ENCODE data around the gene CD33.
A peak's percentile ranks its signal among the peaks of the same experiment; 100 is the strongest.

Gene CD33
- 0 to 0.46 (median 0.12) reads per million in 4 donors for total RNA-seq

DNA sequence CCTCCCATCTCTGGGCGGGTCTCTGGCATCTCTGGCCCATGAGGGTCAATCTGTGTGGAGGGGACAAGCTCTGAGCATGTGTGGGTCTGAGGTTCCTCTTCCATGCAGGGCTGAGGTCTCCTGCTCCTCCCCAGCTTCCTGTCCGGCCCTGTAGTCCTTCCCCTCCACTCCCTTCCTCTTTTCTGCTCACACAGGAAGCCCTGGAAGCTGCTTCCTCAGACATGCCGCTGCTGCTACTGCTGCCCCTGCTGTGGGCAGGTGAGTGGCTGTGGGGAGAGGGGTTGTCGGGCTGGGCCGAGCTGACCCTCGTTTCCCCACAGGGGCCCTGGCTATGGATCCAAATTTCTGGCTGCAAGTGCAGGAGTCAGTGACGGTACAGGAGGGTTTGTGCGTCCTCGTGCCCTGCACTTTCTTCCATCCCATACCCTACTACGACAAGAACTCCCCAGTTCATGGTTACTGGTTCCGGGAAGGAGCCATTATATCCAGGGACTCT is at the start of gene CD33:
Gene CD33, plus strand, starts transcription at position 183 of the 496 bp plus-strand sequence. Its CDS starts 39 bp downstream, at position 222.
- peak in 1 of 5 donors; percentile 24 for DNase-seq

DNA sequence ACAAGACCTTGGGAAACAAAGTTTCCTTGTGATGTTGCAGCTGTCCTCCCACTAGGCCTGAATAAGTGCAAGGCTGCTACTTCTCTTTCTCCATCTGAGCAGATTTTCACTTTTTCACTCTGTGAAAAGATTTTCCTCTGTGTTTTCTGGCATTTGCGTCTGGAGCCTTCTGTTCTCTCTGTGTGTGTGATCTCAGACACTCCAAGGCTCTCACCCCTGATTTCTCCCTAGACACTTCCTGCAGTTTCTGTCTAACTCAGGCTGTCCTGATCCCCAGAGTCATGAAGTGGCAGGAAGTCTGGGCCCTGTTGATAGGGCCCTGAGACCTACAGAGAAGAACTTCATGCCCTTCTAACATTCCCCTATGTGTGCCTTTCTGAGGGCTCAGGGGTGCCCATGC is 45.6 kb upstream of the CD33 start:
- DNase-seq: no peak

DNA sequence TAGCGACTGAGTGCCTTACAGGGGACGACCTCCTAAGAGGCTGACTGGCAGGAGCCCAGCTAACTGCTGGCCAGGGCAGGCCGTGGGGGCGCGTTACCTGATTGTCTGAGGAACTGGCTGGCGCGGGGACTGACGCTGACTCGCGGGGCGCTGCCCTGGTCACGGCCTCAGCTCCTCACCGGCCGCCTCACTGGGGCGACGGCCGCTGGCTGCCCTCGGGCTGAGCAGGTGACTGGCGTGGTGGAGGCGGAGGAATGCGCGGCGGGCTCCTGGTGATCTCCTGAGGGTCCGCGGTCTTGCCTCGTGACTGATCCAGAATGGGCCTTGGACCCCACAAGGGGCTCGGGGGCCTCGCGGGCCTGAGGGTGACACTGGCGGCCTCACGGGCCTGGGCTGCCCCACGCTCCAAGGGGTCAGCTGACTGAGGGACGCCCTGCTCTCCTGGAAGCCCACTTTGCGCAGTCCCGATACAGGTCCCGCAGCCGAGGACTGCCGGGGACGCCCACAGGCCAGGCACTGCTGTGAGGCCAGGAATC is 43.4 kb upstream of the CD33 start:
- no peak for DNase-seq

- DNase-seq: peak in 1 of 5 donors; percentile 54
Measured at GRCh38 chr19:51181913-51182419, 42.9 kb upstream of the CD33 start.

- DNase-seq: no peak
Measured at GRCh38 chr19:51183629-51184028, 41.3 kb upstream of the CD33 start.

GRCh38 chr19:51185069-51185867 is 39.6 kb upstream of the CD33 start:
- no peak for DNase-seq

DNA sequence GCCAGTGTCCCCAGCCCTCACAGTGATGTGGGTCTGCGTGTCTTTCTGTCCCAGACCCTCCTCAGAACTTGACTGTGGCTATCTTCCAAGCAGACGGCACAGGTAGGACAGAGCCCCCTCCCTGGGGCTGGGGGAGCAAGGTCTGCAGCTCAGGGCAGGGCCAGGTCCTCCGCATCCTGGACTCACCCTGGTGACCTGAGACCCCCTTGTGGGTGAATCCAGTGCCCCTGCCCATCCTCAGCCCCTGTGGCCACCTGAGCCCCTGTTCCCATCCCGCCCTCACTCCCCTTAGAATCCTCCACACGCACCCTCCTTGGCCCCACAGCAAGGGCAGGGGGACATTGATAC is 39.0 kb upstream of the CD33 start:
- DNase-seq: no peak

DNA sequence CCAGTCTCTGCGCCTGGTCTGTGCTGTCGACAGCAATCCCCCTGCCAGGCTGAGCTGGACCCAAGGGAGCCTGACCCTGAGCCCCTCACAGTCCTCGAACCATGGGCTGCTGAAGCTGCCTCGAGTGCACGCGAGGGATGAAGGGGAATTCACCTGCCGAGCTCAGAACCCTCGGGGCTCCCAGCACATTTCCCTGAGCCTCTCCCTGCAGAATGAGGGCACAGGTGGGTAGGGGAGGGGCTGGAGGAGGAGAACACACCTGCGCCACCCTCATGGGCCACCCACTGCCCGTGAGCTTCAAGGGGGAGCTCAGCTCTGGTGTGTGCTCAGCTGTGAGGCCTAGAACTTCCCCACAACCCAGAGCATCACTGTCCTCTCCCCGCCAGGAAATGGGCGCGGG is 38.6 kb upstream of the CD33 start:
- DNase-seq: no peak

GRCh38 chr19:51187395-51188226 is 37.3 kb upstream of the CD33 start:
- DNase-seq: no peak

DNA sequence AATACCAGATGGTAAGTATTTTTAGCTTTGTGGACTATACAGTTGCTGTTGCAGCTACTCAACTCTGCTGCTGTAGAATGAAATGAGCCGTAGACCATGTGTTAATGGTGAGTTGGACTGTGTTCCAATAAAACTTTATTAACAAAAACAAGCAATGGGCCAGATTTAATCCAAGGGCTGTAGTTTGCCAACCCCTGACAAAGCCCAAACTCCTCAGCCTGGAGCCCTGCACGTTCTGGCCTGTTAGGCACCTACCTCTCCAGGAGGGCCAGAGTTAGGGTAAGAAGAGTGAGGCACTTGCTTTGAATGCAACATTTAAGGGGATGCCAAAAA is 36.7 kb upstream of the CD33 start:
- no peak for DNase-seq

- no peak for DNase-seq
Measured at GRCh38 chr19:51192689-51193088, 32.2 kb upstream of the CD33 start.

DNA sequence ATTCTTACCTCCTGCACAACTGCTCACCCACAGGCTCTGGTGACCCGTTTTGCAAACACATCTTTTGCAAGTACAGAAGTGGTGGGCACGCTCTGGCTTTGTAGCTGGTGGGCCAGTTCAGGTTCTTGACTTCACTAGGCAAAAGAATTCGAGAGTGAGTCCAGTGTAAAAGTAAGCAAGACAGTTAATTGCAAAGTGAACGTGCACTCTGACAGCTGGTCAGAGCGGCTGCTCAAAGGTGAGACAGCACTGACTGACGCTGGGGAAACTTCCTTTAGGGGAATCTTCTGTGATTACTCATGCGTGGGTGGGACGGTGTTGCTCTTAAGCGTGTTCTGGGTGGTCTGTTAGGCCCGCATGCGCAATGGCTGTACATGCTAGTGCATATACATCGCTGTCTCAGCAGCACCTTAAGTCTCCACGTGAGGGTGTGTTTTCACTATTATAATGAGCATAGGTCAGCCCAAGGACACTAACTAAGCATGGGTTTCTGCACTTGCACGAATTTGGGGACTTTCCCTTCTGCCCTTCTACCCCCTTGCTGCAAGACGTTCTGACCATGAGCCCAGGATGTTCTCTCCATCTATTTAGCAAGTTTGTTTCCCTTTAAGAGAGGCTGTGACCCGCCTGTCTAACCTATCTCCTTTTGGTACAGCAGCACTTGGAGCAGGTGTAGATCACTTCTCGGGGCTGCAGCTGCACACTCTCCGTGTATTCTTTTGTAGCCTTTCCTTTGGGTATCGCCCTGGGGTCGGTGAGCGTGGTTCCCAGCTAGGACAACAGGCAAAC is 30.2 kb upstream of the CD33 start:
- no peak for DNase-seq

DNA sequence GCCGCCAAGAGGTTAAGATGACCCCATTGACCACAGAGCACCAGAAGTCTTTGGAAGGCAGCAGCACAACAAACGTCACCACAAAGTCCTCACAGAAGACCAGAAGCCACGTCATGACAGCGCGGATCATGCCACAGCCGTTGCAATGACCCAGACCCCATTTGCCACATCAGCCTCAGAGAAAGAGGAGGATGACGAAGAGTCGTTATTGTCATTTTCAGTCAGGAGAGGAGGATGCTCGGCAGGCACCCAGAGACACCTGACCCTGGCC is 29.6 kb upstream of the CD33 start:
- no peak for DNase-seq

- DNase-seq: no peak
Measured at GRCh38 chr19:51195616-51196015, 29.3 kb upstream of the CD33 start.

DNA sequence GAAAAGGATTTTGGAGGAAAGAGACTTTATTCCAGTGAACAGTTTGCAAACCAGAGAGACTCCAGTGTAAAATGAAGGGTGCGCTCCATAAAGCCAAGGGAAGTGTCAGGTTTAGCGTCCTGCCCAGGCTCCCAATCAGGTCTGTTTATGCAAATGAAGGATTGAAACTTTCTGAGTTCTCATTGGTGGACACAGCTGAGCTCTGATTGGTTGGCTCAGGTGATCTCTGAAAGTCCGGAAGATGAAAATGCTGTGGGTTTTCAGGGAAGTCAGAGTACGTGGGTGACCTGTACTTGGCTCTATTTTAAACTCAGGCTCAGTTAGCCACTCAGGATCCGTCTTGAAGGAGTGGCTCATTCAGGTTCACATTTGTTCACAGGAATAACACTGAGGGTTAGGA is 28.7 kb upstream of the CD33 start:
- DNase-seq: peak in 1 of 5 donors; percentile 24

DNA sequence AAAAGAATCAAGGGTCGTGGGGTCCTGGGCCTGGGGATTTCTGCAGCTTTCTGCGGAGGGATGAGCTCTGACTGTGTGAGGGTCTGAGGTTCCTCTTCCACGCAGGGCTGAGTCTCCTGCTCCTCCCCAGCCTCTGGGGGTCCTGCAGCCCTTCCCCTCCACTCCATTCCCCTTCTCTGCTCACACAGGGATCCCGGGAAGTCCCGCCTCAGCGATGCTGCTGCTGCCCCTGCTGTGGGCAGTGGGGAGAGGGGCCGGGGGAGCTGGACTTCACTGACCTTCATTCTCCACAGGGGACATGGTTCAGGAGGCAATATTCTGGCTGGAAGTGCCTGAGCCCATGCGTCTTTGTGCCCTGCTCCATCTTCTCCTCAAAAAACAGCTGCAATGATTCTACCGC is 26.2 kb upstream of the CD33 start:
- DNase-seq: no peak

GRCh38 chr19:51200071-51200666 is 24.7 kb upstream of the CD33 start:
- DNase-seq: no peak

- no peak for DNase-seq
Measured at GRCh38 chr19:51201712-51202111, 23.2 kb upstream of the CD33 start.

- DNase-seq: no peak
Measured at GRCh38 chr19:51203916-51204315, 21.0 kb upstream of the CD33 start.

- DNase-seq: no peak
Measured at GRCh38 chr19:51204321-51204720, 20.6 kb upstream of the CD33 start.

DNA sequence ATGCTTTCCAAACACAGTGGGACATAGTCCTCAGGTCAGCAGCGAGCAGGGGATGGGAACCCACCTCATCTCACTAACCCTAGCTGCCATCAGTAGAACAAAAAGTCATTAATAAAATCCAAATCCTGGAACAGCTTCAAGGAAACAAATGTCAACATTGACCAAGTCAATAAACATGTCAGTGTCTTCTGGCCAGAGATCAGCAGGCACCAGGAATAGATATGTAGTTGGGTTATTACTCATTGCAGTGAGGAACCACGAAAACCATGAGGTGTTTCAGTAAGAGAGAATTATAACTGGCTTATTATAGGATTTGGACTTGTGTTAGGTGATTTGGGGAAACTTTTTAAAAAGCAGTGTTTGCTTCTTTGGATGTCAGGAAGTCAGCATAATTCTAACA is 17.1 kb upstream of the CD33 start:
- DNase-seq: no peak

- DNase-seq: no peak
Measured at GRCh38 chr19:51210191-51210784, 14.6 kb upstream of the CD33 start.

All from T-helper 1 cell (primary cell).